ENCODE results near the gene KRTAP2-1. TPM values are rescaled to one million over a fixed set of nuclear protein-coding genes. Genes with fewer than 3 reads are reported as not detected.

Gene KRTAP2-1
- total RNA-seq: not detected in 2 replicates

GRCh38 chr17:41046735-41047465, at the start of gene KRTAP2-1:
Gene KRTAP2-1, minus strand, starts transcription at chr17:41047316. Its CDS starts 49 bp downstream, at chr17:41047267.

GRCh38 chr17:41084100-41084856, 37.2 kb upstream of the KRTAP2-1 start, which contains the start of gene KRTAP4-7:
Gene KRTAP4-7, plus strand, starts transcription at chr17:41084150. Its CDS starts 57 bp downstream, at chr17:41084207.

GRCh38 chr17:41065829-41066624, 18.9 kb upstream of the KRTAP2-1 start, which contains the start of gene KRTAP2-4:
Gene KRTAP2-4, minus strand, starts transcription at chr17:41065879. Its CDS starts 34 bp downstream, at chr17:41065845.

DNA sequence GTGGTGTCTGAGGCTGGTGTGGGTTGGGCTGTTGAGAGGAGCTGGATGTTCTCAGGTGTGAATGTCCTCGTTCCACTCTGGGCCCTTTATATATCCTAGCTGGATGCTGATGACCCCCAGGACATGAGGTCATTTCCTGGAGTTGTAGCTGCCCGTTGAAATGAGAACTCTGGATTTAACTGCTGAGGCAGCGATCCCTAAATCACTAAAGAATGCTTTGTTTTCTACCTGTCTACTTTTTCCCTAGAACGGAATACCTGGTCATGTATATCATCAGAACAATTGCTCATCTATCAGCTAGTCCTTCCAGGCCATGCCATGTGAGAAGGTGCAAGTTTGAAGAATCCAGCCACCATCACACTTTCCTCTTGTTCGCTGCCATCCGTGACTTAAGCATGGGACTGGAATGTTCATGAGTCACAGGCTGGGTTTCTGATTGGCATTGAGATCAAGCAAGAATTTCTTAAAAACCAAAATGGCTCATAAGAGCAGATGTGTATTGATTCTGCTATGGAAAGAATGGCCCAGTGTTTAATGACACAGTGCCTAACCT, 13.0 kb upstream of the KRTAP2-1 start, which contains the start of gene KRTAP2-3:
KRTAP2-3 (minus strand) TSS at position 63 of the 553 bp plus-strand sequence. CDS start 64 bp downstream, outside the sequence.

GRCh38 chr17:41055130-41055529, 8.0 kb upstream of the KRTAP2-1 start, which contains the start of gene KRTAP2-2:
Gene KRTAP2-2, minus strand, starts transcription at chr17:41055230. Its CDS starts 19 bp downstream, at chr17:41055211.

GRCh38 chr17:41040783-41041571, 6.1 kb downstream of the KRTAP2-1 start, which contains the start of gene KRTAP1-1:
Gene KRTAP1-1, minus strand, starts transcription at chr17:41041450. Its CDS starts 53 bp downstream, at chr17:41041397.

GRCh38 chr17:41034346-41034935, 12.7 kb downstream of the KRTAP2-1 start, which contains the start of gene KRTAP1-3:
Gene KRTAP1-3, minus strand, starts transcription at chr17:41034874. Its CDS starts 53 bp downstream, at chr17:41034821.

DNA sequence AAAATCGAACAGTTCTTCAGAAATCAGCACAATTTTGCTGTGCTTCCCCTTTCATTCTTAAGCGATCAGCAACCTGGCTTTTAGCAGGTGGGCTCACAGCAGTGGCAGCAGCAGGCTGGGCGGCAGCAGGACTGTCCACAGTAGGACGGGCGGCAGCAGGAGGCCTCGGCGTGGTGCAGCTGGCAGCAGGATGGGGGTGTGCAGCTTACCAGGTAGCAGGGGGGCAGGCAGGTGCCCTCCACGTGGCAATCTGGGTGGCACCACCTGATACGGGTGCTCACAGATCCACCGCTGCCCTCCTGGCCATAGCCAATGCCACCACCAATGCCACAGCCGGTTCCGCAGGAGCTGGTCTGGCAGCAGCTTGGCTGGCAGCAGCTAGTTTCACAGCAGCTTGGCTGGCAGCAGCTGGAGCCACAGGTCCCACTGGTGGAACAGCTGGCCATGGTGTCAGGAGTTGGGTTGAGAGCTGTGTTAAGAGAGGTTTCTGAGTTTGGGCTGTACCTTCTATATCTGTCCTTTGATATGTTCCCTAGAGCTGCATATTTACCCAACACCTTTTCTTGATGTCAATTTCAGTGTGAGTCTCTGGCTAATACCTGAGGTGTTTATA, 17.4 kb downstream of the KRTAP2-1 start, which contains the start of gene KRTAP1-4:
KRTAP1-4 (minus strand) TSS at position 563 of the 613 bp plus-strand sequence; CDS start at position 446, 117 bp downstream.

DNA sequence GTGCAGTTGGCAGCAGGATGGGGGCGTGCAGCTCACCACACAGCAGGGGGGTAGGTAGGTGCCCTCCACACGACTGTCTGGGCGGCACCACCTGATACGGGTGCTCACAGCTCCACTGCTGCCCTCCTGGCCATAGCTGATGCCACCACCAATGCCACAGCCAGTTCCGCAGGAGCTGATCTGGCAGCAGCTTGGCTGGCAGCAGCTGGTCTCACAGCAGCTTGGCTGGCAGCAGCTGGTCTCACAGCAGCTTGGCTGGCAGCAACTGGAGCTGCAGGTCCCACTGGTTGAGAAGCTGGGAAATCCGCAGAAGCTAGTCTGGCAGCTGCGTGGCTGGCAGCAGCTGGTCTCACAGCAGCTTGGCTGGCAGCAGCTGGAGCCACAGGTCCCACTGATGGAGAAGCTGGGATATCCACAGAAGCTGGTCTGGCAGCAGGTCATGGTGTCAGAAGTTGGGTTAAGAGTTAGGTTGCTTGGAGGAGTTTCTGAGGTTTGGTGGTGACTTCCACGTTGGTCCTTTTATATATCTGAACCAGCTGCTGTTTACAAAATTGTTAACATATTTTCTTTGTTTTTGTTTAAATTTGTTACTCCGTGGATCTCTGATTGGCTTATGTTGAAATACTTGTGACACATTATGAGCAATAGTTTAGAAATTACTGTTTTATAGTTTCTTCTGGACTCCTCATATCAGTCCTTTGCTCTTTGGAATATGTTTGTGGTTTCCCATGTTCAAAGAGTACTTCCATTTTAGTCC, 20.2 kb downstream of the KRTAP2-1 start, which contains the start of gene KRTAP1-5:
KRTAP1-5 (minus strand) TSS at position 494 of the 757 bp plus-strand sequence; CDS start at position 441, 53 bp downstream.

DNA sequence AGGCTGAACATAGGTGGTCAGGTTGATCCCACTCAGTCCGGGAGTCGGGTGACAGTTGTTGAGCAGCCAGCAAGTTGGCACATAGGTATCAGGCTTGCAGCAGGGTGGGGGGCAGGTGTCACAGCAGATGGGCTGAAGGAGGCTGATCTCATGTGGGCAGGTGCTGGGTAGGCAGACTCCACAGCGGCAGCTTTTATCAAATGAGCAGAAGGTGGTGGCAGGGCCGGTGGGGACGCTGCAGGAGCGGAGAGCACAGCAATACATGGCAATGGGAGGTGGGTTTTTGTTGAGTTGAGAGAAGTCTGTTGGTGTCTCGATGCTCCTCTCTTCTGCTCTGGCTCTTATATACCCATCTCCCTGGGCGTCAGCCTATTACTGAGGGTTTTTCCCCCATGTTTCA, 38.3 kb downstream of the KRTAP2-1 start, which contains the start of gene KRTAP3-1:
KRTAP3-1 (minus strand) TSS at position 318 of the 400 bp plus-strand sequence; CDS start at position 264, 54 bp downstream.

GRCh38 chr17:40999563-40999962, 47.6 kb downstream of the KRTAP2-1 start, which contains the start of gene KRTAP3-2:
Gene KRTAP3-2, minus strand, starts transcription at chr17:40999906. Its CDS starts 53 bp downstream, at chr17:40999853.

Other genes with a start within 250 kb of the KRTAP2-1 start
- not detected in 2 replicates for gene KRT28, start 247.4 kb downstream of the KRTAP2-1 start, total RNA-seq
- 5.9 and 8.5 TPM in 2 replicates for gene KRT10, start 224.7 kb downstream of the KRTAP2-1 start, total RNA-seq
- gene KRT12, start 180.1 kb downstream of the KRTAP2-1 start, total RNA-seq: not detected in 2 replicates
- not detected in 2 replicates for gene KRT20, start 162.1 kb downstream of the KRTAP2-1 start, total RNA-seq
- 27.3 and 86.5 TPM in 2 replicates for gene KRT23, start 109.7 kb downstream of the KRTAP2-1 start, total RNA-seq
- gene KRT39, start 80.4 kb downstream of the KRTAP2-1 start, total RNA-seq: 0.28 TPM in 1 of 2 replicates, not detected in the other
- 0.36 TPM in 1 of 2 replicates, not detected in the other for gene KRT40, start 63.0 kb downstream of the KRTAP2-1 start, total RNA-seq
- not detected in 2 replicates for gene KRTAP3-3, start 53.2 kb downstream of the KRTAP2-1 start, total RNA-seq
- gene KRTAP3-2, start 47.4 kb downstream of the KRTAP2-1 start, total RNA-seq: not detected in 2 replicates
- not detected in 2 replicates for gene KRTAP3-1, start 38.2 kb downstream of the KRTAP2-1 start, total RNA-seq
- not detected in 2 replicates for gene KRTAP1-5, start 20.1 kb downstream of the KRTAP2-1 start, total RNA-seq
- not detected in 2 replicates for gene KRTAP1-4, start 17.1 kb downstream of the KRTAP2-1 start, total RNA-seq
- not detected in 2 replicates for gene KRTAP1-3, start 12.4 kb downstream of the KRTAP2-1 start, total RNA-seq
- not detected in 2 replicates for gene KRTAP1-1, start 5.9 kb downstream of the KRTAP2-1 start, total RNA-seq
- gene KRTAP2-2, start 7.9 kb upstream of the KRTAP2-1 start, total RNA-seq: not detected in 2 replicates
- 0.93 TPM in 1 of 2 replicates, not detected in the other for gene KRTAP2-3, start 12.8 kb upstream of the KRTAP2-1 start, total RNA-seq
- not detected in 2 replicates for gene KRTAP2-4, start 18.6 kb upstream of the KRTAP2-1 start, total RNA-seq
- not detected in 2 replicates for gene KRTAP4-7, start 36.8 kb upstream of the KRTAP2-1 start, total RNA-seq
- not detected in 2 replicates for gene KRTAP4-8, start 50.8 kb upstream of the KRTAP2-1 start, total RNA-seq
- not detected in 2 replicates for gene KRTAP4-16, start 54.9 kb upstream of the KRTAP2-1 start, total RNA-seq
- gene KRTAP4-9, start 58.1 kb upstream of the KRTAP2-1 start, total RNA-seq: not detected in 2 replicates
- gene KRTAP4-11, start 71.1 kb upstream of the KRTAP2-1 start, total RNA-seq: not detected in 2 replicates
- gene KRTAP4-12, start 76.9 kb upstream of the KRTAP2-1 start, total RNA-seq: not detected in 2 replicates
- gene KRTAP4-6, start 93.2 kb upstream of the KRTAP2-1 start, total RNA-seq: not detected in 2 replicates
- gene KRTAP4-5, start 102.5 kb upstream of the KRTAP2-1 start, total RNA-seq: not detected in 2 replicates
- not detected in 2 replicates for gene KRTAP4-4, start 113.4 kb upstream of the KRTAP2-1 start, total RNA-seq
- gene KRTAP4-3, start 120.9 kb upstream of the KRTAP2-1 start, total RNA-seq: not detected in 2 replicates
- not detected in 2 replicates for gene KRTAP4-2, start 130.9 kb upstream of the KRTAP2-1 start, total RNA-seq
- gene KRTAP4-1, start 137.6 kb upstream of the KRTAP2-1 start, total RNA-seq: not detected in 2 replicates
- gene KRTAP9-1, start 142.6 kb upstream of the KRTAP2-1 start, total RNA-seq: not detected in 2 replicates
- not detected in 2 replicates for gene KRTAP9-2, start 179.3 kb upstream of the KRTAP2-1 start, total RNA-seq
- not detected in 2 replicates for gene KRTAP9-3, start 185.1 kb upstream of the KRTAP2-1 start, total RNA-seq
- not detected in 2 replicates for gene KRTAP9-8, start 190.7 kb upstream of the KRTAP2-1 start, total RNA-seq
- gene KRTAP9-4, start 202.4 kb upstream of the KRTAP2-1 start, total RNA-seq: not detected in 2 replicates
- not detected in 2 replicates for gene KRTAP9-9, start 208.1 kb upstream of the KRTAP2-1 start, total RNA-seq
- gene KRTAP9-6, start 218.1 kb upstream of the KRTAP2-1 start, total RNA-seq: not detected in 2 replicates
- gene KRTAP9-7, start 228.4 kb upstream of the KRTAP2-1 start, total RNA-seq: not detected in 2 replicates